WTC11 (cell line): Measurements from ENCODE around the gene TRABD. TPM values are rescaled to one million over a fixed set of nuclear protein-coding genes. Genes with fewer than 3 reads are reported as not detected.

Experiments
- ATAC-seq: fragments of 200-7000 bp; cut with Tn5 transposase; 2 replicates; pipeline ENCODE4 v1.10.0; 2021; ENCODE audit warnings: mild to moderate bottlenecking, moderate library complexity
- CTCF ChIA-PET: fragments of 300-600 bp; sonication (Branson Sonifier 250); formaldehyde crosslinking; loops from one replicate; lab custom pipeline; 2021; ENCODE audit warnings: antibody characterized with exemption; lab: Charles Lee
- POLR2A ChIA-PET: fragments of 350-600 bp; sonication (Branson Sonifier 250); formaldehyde crosslinking; loops from one replicate; lab custom pipeline; 2021; ENCODE audit warnings: antibody characterized with exemption; lab: Charles Lee
- DNase-seq: peaks from one replicate; pipeline ENCODE4 v3.0.0; 2021; ENCODE audit warnings: low spot score
- H3K27ac Mint-ChIP-seq: 2 replicates; pipeline ENCODE4 v1.8.0; 2021; ENCODE audit warnings: mixed read lengths
- H3K27me3 Mint-ChIP-seq: 2 replicates; pipeline ENCODE4 v1.8.0; 2021; ENCODE audit warnings: low read depth, mild to moderate bottlenecking, moderate library complexity, mixed read lengths
- H3K36me3 Mint-ChIP-seq: 2 replicates; pipeline ENCODE4 v1.8.0; 2021; ENCODE audit warnings: mixed read lengths
- H3K4me1 Mint-ChIP-seq: 2 replicates; pipeline ENCODE4 v1.8.0; 2022; ENCODE audit warnings: mixed read lengths
- H3K4me3 Mint-ChIP-seq: 2 replicates; pipeline ENCODE4 v1.8.0; 2021; ENCODE audit warnings: mild to moderate bottlenecking, moderate library complexity, mixed read lengths
- H3K9me3 Mint-ChIP-seq: 2 replicates; pipeline ENCODE4 v1.8.0; 2021; ENCODE audit warnings: mixed read lengths
- ATF1 ChIP-seq: sonication (generic); formaldehyde crosslinking; IDR thresholded peaks from 2 replicates; pipeline ENCODE4 v1.8.1; 2023; ENCODE audit warnings: mild to moderate bottlenecking, moderate library complexity, missing genetic modification reagents
- CREB1 ChIP-seq: sonication (generic); formaldehyde crosslinking; IDR thresholded peaks from 2 replicates; pipeline ENCODE4 v1.8.0; 2023; ENCODE audit warnings: mild to moderate bottlenecking, missing genetic modification reagents
- CREM ChIP-seq: sonication (generic); formaldehyde crosslinking; IDR thresholded peaks from 2 replicates; pipeline ENCODE4 v1.8.1; 2022; ENCODE audit warnings: mild to moderate bottlenecking, missing genetic modification reagents, moderate library complexity
- ERG ChIP-seq: fragments of 250-450 bp; sonication (Bioruptor Pico); IDR thresholded peaks from 2 replicates; pipeline ENCODE4 v1.8.0; 2021; ENCODE audit warnings: mild to moderate bottlenecking
- GTF2I ChIP-seq: fragments of 250-450 bp; sonication (Bioruptor Pico); conservative IDR thresholded peaks from 2 replicates; pipeline ENCODE4 v1.4.0; 2021; ENCODE audit warnings: mild to moderate bottlenecking
- IRF2 ChIP-seq: sonication (generic); formaldehyde crosslinking; IDR thresholded peaks from 2 replicates; pipeline ENCODE4 v1.8.0; 2022; ENCODE audit warnings: low read depth, missing genetic modification reagents, borderline replicate concordance
- JAZF1 ChIP-seq: fragments of 250-450 bp; sonication (Bioruptor Pico); IDR thresholded peaks from 2 replicates; pipeline ENCODE4 v1.9.0; 2021; ENCODE audit warnings: moderate library complexity, mild to moderate bottlenecking, inconsistent platforms
- MXD4 ChIP-seq: fragments of 250-450 bp; sonication (Bioruptor Pico); IDR thresholded peaks from 2 replicates; pipeline ENCODE4 v1.8.0; 2021; ENCODE audit warnings: mild to moderate bottlenecking, moderate library complexity, borderline replicate concordance
- NR3C1 ChIP-seq: sonication (generic); formaldehyde crosslinking; conservative IDR thresholded peaks from 2 replicates; pipeline ENCODE4 v1.8.1; 2023; ENCODE audit warnings: low read depth, mild to moderate bottlenecking, missing genetic modification reagents
- TP53 ChIP-seq: sonication (generic); formaldehyde crosslinking; IDR thresholded peaks from 2 replicates; pipeline ENCODE4 v1.8.1; 2023; ENCODE audit warnings: mild to moderate bottlenecking, missing genetic modification reagents
- ZNF138 ChIP-seq: sonication (generic); formaldehyde crosslinking; conservative IDR thresholded peaks from 2 replicates; pipeline ENCODE4 v1.8.1; 2022; ENCODE audit warnings: mild to moderate bottlenecking, moderate library complexity, missing genetic modification reagents
- ZNF317 ChIP-seq: sonication (generic); formaldehyde crosslinking; IDR thresholded peaks from 2 replicates; pipeline ENCODE4 v1.8.1; 2023; ENCODE audit warnings: low read depth, mild to moderate bottlenecking, moderate library complexity, missing genetic modification reagents, borderline replicate concordance
- ZNF512 ChIP-seq: sonication (generic); formaldehyde crosslinking; IDR thresholded peaks from 2 replicates; pipeline ENCODE4 v1.8.1; 2022; ENCODE audit warnings: missing genetic modification reagents, borderline replicate concordance
- ZNF671 ChIP-seq: fragments of 250-450 bp; sonication (Bioruptor Pico); IDR thresholded peaks from 2 replicates; pipeline ENCODE4 v1.8.0; 2021; ENCODE audit warnings: mild to moderate bottlenecking
- total RNA-seq: library from RNA; stranded (reverse); gene quantifications from 3 replicates; pipeline ENCODE4 v1.2.3, GENCODE V29; 2021
- TF ChIP-seq, protein P1 (sequence below): sonication (generic); formaldehyde crosslinking; IDR thresholded peaks from 2 replicates; pipeline ENCODE4 v1.8.0; 2023; ENCODE audit warnings: mild to moderate bottlenecking, missing genetic modification reagents
- TF ChIP-seq, protein P2 (sequence below): sonication (generic); formaldehyde crosslinking; IDR thresholded peaks from 2 replicates; pipeline ENCODE4 v1.8.0; 2022; ENCODE audit warnings: mild to moderate bottlenecking, missing genetic modification reagents

TRABD gene
- total RNA-seq, 1 experiment from 2014 or later: 90.4 TPM

- TF ChIP-seq ZNF512 (CRISPR knock-in tag): no peak
- TF ChIP-seq ZNF138 (CRISPR knock-in tag): no peak
- TF ChIP-seq, all 79 proteins: peak for 0
Measured at GRCh38 chr22:50213263-50213662, 27.6 kb downstream of the TRABD start (continued).

DNA sequence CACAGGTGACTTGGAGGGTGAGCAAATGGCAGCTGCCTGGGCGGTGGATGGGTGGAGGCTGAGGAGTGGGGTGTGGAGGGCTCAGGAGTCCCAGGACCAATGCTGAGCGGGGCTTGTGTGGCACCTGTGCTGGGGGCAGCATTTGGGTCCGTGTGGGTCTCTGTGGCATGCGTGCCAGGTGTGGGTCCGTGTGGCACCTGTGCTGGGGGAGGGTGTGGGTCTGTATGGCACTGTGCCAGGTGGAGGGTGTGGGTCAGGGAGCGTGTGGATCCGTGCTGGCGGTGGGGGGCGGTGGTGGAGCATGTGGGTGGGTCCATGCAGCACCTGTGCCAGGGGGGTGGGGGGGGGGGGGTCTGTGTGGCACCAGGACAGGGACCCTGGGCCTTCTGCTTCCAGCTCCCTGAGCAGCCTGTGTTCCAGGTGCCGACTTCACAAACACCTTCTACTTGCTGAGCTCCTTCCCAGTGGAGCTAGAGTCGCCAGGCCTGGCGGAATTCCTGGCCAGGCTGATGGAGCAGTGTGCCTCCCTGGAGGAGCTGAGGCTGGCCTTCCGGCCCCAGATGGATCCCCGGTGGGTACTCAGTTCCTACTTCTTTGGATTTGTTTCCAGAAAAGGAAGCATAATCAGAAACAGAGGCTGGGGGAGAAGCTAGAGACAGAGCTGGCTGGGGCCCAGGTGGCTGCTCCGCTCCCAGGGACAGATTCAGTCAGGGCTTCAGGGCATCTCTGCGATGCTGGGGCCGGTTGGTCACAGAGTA lies 29.8 kb downstream of the TRABD start:
- peaks cover 5% of the 10 kb centered on the region; the same call in 1 of the 2 replicates for H3K4me1 Mint-ChIP-seq
- peak overlapping the region; percentile 67; the same call in 1 of the 2 replicates for H3K27ac Mint-ChIP-seq
- no peaks in the 10 kb centered on the region for H3K27me3 Mint-ChIP-seq
- ATAC-seq (no peak), DNase-seq (no peak)
- ChIA-PET POLR2A (no interaction called here), CTCF (no interaction called here)
- H3K36me3 Mint-ChIP-seq: peaks cover 49% of the 10 kb centered on the region
- H3K9me3 Mint-ChIP-seq: no peaks in the 10 kb centered on the region
- no peak overlapping the region for H3K4me3 Mint-ChIP-seq
- TF ChIP-seq NR3C1 (CRISPR knock-in tag): no peak

- Mint-ChIP-seq H3K9me3 (no peaks in the 10 kb centered on the region), H3K4me3 (no peak overlapping the region), H3K4me1 (peaks cover 5% of the 10 kb centered on the region; the same call in 1 of the 2 replicates), H3K27me3 (no peaks in the 10 kb centered on the region), H3K27ac (no peak overlapping the region), H3K36me3 (peaks cover 53% of the 10 kb centered on the region)
- ATAC-seq: no peak
- ChIA-PET CTCF (no interaction called here), POLR2A (no interaction called here)
- TF ChIP-seq, protein P1, sequence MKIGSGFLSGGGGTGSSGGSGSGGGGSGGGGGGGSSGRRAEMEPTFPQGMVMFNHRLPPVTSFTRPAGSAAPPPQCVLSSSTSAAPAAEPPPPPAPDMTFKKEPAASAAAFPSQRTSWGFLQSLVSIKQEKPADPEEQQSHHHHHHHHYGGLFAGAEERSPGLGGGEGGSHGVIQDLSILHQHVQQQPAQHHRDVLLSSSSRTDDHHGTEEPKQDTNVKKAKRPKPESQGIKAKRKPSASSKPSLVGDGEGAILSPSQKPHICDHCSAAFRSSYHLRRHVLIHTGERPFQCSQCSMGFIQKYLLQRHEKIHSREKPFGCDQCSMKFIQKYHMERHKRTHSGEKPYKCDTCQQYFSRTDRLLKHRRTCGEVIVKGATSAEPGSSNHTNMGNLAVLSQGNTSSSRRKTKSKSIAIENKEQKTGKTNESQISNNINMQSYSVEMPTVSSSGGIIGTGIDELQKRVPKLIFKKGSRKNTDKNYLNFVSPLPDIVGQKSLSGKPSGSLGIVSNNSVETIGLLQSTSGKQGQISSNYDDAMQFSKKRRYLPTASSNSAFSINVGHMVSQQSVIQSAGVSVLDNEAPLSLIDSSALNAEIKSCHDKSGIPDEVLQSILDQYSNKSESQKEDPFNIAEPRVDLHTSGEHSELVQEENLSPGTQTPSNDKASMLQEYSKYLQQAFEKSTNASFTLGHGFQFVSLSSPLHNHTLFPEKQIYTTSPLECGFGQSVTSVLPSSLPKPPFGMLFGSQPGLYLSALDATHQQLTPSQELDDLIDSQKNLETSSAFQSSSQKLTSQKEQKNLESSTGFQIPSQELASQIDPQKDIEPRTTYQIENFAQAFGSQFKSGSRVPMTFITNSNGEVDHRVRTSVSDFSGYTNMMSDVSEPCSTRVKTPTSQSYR (CRISPR knock-in tag): no peak
- TF ChIP-seq ATF1 (CRISPR knock-in tag) (no peak), ZNF317 (0 out of 2 replicates have a peak, but pooled peaks have one; percentile 17), JAZF1 (no peak), CREM (CRISPR knock-in tag) (no peak), GTF2I (CRISPR knock-in tag) (no peak), ZNF671 (CRISPR knock-in tag) (no peak)
- DNase-seq: no peak
Measured at GRCh38 chr22:50216055-50216683, 30.5 kb downstream of the TRABD start.

- H3K4me3 Mint-ChIP-seq: no peak overlapping the region
- DNase-seq (no peak), ATAC-seq (no peak)
- CTCF ChIA-PET: no interaction called here
- H3K9me3 Mint-ChIP-seq: no peaks in the 10 kb centered on the region
- H3K36me3 Mint-ChIP-seq: peaks cover 51% of the 10 kb centered on the region
- peaks cover 5% of the 10 kb centered on the region; the same call in 1 of the 2 replicates for H3K4me1 Mint-ChIP-seq
- no peaks in the 10 kb centered on the region for H3K27me3 Mint-ChIP-seq
- POLR2A ChIA-PET: no interaction called here
- H3K27ac Mint-ChIP-seq: no peak overlapping the region
- TF ChIP-seq ERG: no peak
- TF ChIP-seq, protein P2, sequence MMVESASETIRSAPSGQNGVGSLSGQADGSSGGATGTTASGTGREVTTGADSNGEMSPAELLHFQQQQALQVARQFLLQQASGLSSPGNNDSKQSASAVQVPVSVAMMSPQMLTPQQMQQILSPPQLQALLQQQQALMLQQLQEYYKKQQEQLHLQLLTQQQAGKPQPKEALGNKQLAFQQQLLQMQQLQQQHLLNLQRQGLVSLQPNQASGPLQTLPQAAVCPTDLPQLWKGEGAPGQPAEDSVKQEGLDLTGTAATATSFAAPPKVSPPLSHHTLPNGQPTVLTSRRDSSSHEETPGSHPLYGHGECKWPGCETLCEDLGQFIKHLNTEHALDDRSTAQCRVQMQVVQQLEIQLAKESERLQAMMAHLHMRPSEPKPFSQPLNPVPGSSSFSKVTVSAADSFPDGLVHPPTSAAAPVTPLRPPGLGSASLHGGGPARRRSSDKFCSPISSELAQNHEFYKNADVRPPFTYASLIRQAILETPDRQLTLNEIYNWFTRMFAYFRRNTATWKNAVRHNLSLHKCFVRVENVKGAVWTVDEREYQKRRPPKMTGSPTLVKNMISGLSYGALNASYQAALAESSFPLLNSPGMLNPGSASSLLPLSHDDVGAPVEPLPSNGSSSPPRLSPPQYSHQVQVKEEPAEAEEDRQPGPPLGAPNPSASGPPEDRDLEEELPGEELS (CRISPR knock-in tag): no peak
- no peak for TF ChIP-seq MXD4 (CRISPR knock-in tag)
- no peak for TF ChIP-seq IRF2 (CRISPR knock-in tag)
- no peak for TF ChIP-seq CREB1 (CRISPR knock-in tag)
- no peak for TF ChIP-seq TP53 (CRISPR knock-in tag)
Measured at GRCh38 chr22:50216684-50217520, 31.2 kb downstream of the TRABD start.
